ENCODE results near the gene AURKAIP1.
"Not testable (repeated sequence)": the region's sequence is repeated elsewhere in the genome, so short reads cannot be mapped to it uniquely, and the experiment has no call there.

AURKAIP1 gene

DNA sequence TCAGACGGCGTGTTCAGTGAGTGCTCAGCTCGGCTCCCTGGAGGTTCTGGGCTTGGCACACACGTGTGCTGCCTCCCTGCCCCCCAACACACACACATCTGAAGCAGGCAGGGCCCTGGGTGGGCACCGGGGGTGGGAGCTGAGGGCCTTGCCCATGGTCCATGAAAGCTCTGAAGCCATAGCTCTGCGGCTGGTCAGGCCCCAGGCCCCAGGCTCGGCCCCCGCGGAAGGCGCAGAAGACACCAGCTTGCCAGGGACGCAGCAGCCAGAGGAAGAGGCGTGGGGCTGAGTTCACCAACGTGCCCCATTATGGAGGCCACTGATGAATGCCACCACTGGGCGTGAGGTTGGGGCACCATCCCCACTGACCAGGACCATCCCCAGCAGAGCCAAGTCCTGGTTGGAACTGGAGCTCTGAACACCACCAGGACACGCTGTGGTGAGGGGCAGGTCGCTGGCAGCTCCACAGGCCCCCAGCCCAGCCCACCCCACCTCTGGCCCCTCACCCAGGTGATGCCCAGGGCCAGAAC, 4.2 kb downstream of the AURKAIP1 start:
- TF ChIP-seq, protein P1, sequence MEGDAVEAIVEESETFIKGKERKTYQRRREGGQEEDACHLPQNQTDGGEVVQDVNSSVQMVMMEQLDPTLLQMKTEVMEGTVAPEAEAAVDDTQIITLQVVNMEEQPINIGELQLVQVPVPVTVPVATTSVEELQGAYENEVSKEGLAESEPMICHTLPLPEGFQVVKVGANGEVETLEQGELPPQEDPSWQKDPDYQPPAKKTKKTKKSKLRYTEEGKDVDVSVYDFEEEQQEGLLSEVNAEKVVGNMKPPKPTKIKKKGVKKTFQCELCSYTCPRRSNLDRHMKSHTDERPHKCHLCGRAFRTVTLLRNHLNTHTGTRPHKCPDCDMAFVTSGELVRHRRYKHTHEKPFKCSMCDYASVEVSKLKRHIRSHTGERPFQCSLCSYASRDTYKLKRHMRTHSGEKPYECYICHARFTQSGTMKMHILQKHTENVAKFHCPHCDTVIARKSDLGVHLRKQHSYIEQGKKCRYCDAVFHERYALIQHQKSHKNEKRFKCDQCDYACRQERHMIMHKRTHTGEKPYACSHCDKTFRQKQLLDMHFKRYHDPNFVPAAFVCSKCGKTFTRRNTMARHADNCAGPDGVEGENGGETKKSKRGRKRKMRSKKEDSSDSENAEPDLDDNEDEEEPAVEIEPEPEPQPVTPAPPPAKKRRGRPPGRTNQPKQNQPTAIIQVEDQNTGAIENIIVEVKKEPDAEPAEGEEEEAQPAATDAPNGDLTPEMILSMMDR (conservative IDR thresholded peaks at IDR 0.05), result no peak
- no peak overlapping the region for H3K27ac ChIP-seq

- not testable (repeated sequence) for H3K27ac ChIP-seq
Observed at GRCh38 chr1:1370094-1370493, 4.9 kb downstream of the AURKAIP1 start.

DNA sequence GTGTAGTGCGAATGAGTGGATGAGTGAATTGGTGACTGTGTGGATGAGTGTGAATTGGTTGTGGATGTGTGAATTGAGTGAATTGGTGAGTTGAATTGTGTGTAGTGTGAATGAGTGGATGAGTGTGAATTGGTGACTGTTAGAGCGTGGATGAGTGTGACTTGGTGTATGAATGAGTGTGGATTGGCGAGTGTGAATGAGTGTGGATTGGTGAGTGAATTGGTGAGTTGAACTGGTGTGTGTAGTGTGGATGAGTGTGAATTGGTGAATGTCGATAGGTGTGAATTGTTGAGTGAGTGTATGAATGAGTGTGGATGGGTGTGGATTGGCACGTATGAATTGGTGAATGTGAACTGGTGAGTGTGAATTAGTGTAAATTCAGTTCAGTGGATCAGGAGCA, 7.7 kb downstream of the AURKAIP1 start:
- TF ChIP-seq, protein P1 (conservative IDR thresholded peaks at IDR 0.05), result no peak
- no peak overlapping the region for H3K27ac ChIP-seq

DNA sequence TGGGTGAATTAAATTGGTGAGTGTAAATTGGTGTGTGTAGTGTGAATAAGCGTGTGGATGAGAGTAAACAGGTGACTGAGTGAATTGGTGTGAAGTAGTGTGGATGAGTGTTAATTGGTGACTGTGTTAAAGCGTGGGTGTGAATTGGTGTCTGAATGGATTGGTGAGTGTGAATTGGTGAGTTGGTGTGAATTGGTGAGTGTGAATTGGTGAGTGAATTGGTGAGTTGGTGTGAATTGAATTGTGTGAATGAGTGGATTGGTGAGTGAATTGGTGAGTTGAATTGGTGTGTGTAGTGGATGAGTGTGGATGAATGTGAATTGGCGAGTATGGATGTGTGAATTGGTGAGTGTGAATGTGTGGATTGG, 8.3 kb downstream of the AURKAIP1 start:
- H3K27ac ChIP-seq, result no peak overlapping the region
- TF ChIP-seq, protein P1 (conservative IDR thresholded peaks at IDR 0.05), result no peak

GRCh38 chr1:1365875-1366698, 8.9 kb downstream of the AURKAIP1 start:
- no peak overlapping the region for H3K27ac ChIP-seq
- TF ChIP-seq, protein P1 (conservative IDR thresholded peaks at IDR 0.05), result no peak

DNA sequence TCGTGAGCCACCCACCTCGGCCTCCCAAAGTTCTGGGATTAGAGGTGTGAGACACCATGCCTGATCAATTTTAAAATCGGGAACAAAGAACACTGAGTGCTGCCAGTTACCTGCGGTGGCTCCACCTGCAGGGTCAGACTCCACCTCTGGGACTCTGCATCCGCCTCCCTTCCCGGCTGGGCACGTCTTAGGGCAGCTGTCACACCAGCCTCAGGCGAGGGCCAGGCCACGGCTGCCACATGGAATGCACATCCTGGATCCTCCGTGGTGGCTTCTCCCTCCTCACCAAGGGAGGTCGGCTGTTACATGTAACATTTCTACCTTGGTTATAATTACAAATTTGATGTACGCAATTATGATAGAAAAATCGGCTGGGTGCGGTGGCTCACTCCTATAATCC, 10.7 kb downstream of the AURKAIP1 start:
- TF ChIP-seq, protein P1 (conservative IDR thresholded peaks at IDR 0.05), result no peak; the same call in 1 of the 2 replicates
- H3K27ac ChIP-seq, result no peak overlapping the region

- TF ChIP-seq, protein P1 (conservative IDR thresholded peaks at IDR 0.05), result no peak
- H3K27ac ChIP-seq, result no peak overlapping the region
Observed at GRCh38 chr1:1361982-1362423, 13.0 kb downstream of the AURKAIP1 start.
